GM23338 (cell line): ENCODE results near the gene RBMXL3.

Experiments used
- POLR2AphosphoS5 ChIP-seq: IDR thresholded peaks from 2 replicates; pipeline ENCODE4 v1.6.1; 2016; ENCODE audit warnings: antibody characterized with exemption, low read depth
- TF ChIP-seq, protein P1 (sequence below), 2 experiments: fragments of 200-600 bp in 1 of 2; sonication (generic) in 1 of 2; conservative IDR thresholded peaks; 2 replicates each; pipeline versions ENCODE4 v1.5.1 to v1.6.1; 2016 to 2017; ENCODE audit warnings: antibody characterized with exemption in 2 of 2, low read depth in 2 of 2, mild to moderate bottlenecking in 2 of 2, moderate library complexity in 1 of 2
- TF ChIP-seq, protein P2 (sequence below): IDR thresholded peaks from 2 replicates; pipeline ENCODE4 v1.6.1; 2016; ENCODE audit warnings: antibody characterized with exemption

DNA sequence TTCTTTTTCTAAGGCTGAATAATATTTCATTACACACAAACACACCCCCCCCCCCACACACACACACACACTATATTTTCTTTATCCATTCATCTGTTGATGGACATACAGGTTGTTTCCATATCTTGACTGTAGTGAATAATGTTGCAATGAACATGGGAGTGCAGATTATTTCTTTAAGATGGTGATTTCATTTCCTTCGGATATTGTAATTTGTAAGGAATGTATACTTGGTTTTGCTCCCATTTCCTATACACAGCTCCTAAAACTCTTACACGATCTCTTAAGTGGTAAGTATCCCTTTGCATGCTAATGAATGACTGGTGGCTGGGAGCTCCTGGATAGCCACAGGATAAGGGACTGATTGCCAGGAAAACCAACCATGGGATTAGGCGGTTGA lies 14.7 kb upstream of the RBMXL3 start:
- TF ChIP-seq, protein P1, sequence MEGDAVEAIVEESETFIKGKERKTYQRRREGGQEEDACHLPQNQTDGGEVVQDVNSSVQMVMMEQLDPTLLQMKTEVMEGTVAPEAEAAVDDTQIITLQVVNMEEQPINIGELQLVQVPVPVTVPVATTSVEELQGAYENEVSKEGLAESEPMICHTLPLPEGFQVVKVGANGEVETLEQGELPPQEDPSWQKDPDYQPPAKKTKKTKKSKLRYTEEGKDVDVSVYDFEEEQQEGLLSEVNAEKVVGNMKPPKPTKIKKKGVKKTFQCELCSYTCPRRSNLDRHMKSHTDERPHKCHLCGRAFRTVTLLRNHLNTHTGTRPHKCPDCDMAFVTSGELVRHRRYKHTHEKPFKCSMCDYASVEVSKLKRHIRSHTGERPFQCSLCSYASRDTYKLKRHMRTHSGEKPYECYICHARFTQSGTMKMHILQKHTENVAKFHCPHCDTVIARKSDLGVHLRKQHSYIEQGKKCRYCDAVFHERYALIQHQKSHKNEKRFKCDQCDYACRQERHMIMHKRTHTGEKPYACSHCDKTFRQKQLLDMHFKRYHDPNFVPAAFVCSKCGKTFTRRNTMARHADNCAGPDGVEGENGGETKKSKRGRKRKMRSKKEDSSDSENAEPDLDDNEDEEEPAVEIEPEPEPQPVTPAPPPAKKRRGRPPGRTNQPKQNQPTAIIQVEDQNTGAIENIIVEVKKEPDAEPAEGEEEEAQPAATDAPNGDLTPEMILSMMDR (conservative IDR thresholded peaks at IDR 0.05; ENCODE audit: low read depth in 2 of 2) = no peak
- TF ChIP-seq POLR2AphosphoS5 = no peak
- TF ChIP-seq, protein P2, sequence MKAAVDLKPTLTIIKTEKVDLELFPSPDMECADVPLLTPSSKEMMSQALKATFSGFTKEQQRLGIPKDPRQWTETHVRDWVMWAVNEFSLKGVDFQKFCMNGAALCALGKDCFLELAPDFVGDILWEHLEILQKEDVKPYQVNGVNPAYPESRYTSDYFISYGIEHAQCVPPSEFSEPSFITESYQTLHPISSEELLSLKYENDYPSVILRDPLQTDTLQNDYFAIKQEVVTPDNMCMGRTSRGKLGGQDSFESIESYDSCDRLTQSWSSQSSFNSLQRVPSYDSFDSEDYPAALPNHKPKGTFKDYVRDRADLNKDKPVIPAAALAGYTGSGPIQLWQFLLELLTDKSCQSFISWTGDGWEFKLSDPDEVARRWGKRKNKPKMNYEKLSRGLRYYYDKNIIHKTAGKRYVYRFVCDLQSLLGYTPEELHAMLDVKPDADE = no peak
